GM19099 (cell line): Measurements from ENCODE around the gene TSKU.

Experiments
- POLR2A ChIP-seq: IDR thresholded peaks from 3 replicates; pipeline ENCODE4 v1.6.1; 2011; ENCODE audit warnings: low read depth; ENCODE audit not compliant: insufficient read length; ENCODE audit errors: extremely low read depth

The TSKU gene

GRCh38 chr11:76798671-76799065 lies 15.5 kb downstream of the TSKU start:
- no peak for TF ChIP-seq POLR2A

- no peak for TF ChIP-seq POLR2A
Observed at GRCh38 chr11:76799066-76799804, 16.1 kb downstream of the TSKU start.

DNA sequence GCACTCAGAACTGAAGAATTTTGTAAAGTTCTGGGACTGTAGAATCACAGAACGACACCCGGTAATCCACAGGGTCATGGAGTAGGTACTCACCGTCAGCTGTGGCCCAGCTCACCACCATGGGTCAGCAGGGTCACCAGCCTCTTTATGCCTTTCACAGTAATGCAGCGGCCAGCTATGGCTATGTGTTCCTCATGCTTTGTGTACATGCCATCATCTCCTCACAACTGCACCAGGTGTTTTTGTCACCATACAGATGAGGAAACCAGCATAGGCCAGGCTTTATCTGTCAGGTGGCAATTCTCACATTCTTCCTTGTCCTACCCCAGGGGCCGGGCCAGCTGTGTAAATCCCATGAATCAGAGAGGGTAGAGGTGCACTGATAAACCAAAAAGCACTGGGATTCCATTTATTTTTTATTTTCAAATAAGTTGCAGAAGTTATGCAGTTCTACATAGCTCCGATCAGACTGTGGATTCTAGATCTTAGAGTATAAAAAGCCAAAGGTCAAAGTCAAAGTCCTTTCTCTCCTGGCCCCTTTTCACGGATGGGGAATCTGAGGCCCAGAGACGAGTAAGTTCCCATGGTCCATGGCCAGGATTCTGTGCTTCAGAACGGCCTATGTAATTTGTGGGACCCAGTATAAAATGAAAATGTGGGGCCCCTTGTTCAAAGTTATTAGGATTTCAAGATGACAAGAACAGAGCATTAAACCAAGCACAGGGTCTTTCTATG lies 17.5 kb downstream of the TSKU start:
- no peak for TF ChIP-seq POLR2A

GRCh38 chr11:76801225-76801624 lies 18.1 kb downstream of the TSKU start:
- no peak for TF ChIP-seq POLR2A

- TF ChIP-seq POLR2A = no peak
Observed at GRCh38 chr11:76801736-76802135, 18.6 kb downstream of the TSKU start.

- TF ChIP-seq POLR2A = no peak
Observed at GRCh38 chr11:76802151-76802550, 19.0 kb downstream of the TSKU start.

- no peak for TF ChIP-seq POLR2A
Observed at GRCh38 chr11:76802621-76803020, 19.5 kb downstream of the TSKU start.

DNA sequence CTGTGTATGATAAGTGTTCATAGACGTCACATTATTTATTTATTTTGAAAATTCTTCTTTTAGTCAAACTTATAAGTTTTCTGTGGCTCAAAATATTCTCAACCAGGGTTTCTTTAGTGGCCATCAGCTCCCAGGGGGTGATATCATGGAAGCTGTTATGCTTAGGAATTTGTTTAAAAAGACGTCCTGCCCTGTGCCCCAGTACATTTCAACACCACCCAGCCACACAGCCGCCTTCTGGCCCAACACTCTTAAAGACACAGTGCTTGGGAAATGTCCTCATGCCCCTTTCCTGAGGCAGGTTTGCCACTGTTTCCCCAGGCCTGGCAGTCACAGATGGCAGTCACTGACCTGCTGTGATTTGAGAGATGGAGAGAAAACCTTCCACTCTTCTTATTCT lies 19.9 kb downstream of the TSKU start:
- no peak for TF ChIP-seq POLR2A

GRCh38 chr11:76803811-76804600 lies 20.9 kb downstream of the TSKU start:
- no peak for TF ChIP-seq POLR2A

- no peak for TF ChIP-seq POLR2A
Observed at GRCh38 chr11:76805206-76805913, 22.2 kb downstream of the TSKU start.

DNA sequence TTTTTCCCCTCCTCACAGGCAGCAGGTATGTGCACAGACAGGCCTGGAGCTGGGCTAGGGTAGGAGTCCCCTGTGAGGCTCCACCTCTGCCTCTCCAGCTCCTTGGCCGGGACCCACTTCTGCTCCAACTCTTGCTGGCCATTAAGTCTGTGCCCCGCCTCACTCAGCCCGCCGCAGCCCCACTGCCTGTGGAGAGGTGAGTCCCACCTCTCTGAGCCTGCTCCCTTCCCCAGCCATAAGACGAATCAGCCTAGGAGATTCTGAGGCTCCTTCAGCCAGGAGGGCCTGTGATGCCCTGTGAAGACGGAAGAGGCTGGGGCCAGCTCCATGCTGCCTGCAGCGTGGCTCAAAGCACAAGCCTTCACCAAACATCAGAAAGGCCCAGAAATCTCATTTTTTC lies 23.0 kb downstream of the TSKU start:
- no peak for TF ChIP-seq POLR2A

GRCh38 chr11:76806608-76807205 lies 23.6 kb downstream of the TSKU start:
- no peak for TF ChIP-seq POLR2A

- TF ChIP-seq POLR2A = no peak
Observed at GRCh38 chr11:76807206-76807875, 24.2 kb downstream of the TSKU start.

DNA sequence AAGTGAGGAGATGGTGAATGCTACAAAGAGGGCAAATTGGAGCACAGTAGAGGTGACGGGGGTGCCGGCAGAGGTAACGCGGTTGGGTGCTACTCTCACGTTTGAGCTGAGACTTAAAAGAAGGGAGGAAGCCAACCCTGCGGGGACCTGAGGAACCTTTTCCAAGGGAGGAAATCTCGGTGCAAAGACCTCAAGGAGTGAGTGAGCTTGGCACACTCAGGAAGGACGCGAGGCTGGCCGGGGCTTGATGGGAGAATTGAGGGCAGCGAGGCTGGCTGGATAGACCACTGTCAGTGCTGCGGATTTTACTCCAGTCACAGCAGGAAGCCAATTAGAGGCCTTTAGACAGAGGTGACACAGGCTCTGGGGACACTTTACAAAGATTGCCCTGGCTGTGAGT lies 25.0 kb downstream of the TSKU start:
- TF ChIP-seq POLR2A = no peak
